Measurements from ENCODE around the gene RFX2. TPM values are rescaled to one million over a fixed set of nuclear protein-coding genes. Genes with fewer than 3 reads are reported as not detected.
"Not testable (repeated sequence)": the region's sequence is repeated elsewhere in the genome, so short reads cannot be mapped to it uniquely, and the experiment has no call there.

Gene RFX2
- total RNA-seq, 1 donor from 2014 or later: 27.9 TPM

DNA sequence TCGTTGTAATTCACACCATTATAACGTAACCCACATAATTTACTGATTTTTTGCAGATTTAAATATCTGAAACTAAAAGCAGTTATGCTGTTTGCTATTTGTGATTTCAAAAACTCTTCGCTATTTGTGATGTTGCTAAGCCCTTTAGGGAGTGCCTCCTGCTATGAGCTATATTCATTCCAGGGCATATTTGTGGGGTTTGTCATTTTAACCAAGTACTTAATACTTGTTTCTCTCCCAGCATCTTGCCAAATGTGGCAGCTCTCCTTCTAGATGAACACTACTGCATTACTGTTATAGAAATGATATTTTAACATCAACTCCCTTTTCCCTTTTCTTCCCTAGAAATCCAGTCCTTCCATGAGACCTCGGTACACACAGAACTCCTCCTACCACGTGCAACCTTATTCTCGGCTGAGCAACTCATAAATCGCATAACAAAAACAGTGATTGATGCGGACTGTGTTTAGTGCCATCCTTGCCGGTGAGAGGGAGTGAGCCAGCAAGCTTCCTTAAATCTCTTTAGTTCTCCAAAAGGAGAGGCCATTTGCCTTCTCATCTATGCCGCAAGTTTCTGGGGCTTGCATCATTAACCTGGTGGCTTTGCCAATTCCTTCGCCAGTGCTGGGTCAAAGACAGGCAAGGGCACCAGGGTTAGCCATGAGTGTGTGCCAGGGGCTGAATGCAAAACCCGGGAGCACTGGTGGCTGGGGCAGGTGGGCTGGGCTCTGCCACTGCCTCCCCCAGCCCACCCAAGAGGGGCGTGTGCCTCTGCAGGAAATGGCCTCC, 33.4 kb downstream of the RFX2 start:
- no peak for DNase-seq (ENCODE audit: low spot score)

DNA sequence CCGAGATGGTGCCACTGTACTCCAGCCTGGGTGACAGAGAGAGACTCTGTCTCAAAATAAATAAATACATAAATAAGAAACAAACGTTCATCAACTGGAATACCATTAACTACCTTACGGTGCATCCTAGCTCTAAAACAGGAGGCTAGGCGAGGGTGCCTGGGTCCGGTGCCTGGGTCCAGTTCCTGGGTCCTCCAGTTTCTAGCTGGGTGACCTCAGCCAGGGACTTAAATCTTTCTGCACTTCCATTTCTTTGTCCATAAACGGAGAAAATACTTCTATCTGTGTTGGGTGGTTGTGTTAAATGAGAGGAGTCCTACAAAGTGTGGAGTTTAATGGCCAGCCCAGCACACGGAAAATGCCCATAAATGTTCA, 34.0 kb downstream of the RFX2 start:
- no peak for DNase-seq (ENCODE audit: low spot score)

DNA sequence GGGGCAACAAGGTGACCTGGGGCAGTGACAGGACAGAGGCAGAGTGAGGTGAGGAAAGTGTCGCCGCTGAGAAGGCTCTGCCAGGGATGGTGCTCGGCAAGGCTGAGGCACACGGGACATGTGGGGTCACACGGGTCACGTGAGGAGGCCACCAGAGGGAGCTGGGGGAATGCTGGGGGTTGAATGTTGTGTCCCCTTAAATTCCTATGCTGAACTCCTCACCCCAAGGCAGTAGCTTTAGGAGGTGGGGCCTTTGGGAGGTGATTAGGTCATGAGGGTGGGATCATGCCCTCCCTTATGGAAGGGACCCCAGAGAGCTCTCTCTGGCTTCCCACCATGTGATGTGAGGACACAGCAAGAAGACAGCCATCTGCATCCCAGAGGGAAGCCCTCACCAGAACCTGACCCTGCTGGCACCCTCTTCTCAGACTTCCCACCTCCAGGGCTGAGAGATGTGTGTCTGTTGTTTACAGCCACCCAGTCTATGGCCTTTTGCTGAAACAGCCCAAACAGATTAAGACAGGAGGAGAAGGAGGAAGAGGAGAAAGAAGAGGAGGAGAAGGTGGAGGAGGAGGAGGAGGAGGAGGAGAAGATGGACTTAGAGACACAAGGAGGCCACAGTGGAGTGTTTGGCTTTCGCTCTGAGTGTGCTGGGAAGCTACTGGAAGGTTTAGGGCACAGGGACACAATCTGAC, 35.4 kb downstream of the RFX2 start:
- no peak for DNase-seq (ENCODE audit: low spot score)

DNA sequence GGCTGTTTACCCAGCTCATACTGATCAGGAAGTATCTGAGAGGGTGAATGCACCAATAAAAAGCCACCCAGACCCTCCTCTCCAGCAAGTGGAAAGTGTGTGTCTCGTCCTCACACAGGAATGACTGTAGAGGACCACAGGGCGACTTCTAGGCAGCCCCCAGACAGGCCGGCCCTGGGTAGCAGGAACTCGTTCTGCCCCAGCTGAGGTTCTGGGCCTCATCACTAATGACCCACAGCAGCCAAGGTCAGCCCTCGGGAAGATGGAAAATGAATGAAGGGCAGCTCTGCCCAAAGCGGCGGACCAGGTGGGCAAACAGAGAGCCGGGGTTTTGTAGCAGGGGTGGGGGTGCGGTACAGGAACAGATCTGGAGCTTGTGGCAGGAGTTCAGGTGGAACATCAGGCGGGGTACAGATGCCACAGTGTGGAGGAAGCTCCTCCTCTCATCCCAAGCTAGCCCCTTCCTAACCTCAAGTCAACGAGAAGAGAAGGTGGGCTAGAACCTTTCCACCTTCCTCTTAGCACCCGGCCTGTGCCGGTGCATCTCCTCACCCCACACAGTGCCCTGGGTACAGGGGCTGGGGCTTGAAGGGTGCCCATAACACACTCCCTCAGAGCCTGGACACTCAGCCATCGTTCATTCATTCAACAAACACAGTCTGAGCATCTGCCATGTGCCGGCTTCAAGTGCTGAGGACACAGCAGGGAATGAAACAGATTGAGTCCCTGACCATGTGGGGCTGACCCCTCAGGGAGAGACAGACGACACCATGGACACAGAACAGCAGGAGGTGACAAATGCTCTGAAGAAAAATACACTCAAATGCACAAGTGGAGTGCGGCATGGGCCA, 36.2 kb downstream of the RFX2 start:
- no peak for DNase-seq (ENCODE audit: low spot score)

DNA sequence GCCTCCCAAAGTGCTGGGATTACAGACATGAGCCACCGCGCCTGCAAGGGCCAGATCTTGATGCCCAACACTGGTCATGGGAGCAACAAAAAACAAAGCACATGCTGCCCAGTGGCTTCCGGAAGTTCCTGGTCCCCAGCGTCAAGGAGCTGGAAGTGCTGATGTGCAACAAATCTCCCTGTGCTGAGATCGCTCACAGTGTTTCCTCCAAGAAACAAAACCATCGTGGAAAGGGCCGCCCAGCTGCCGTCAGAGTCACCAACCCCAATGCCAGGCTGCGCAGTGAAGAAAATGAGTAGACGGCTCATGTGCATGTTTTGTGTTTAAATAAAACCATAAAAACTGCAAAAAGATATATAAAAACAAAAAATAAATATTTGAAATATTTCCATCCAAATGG, 37.1 kb downstream of the RFX2 start:
- not testable (repeated sequence) for DNase-seq (ENCODE audit: low spot score)

DNA sequence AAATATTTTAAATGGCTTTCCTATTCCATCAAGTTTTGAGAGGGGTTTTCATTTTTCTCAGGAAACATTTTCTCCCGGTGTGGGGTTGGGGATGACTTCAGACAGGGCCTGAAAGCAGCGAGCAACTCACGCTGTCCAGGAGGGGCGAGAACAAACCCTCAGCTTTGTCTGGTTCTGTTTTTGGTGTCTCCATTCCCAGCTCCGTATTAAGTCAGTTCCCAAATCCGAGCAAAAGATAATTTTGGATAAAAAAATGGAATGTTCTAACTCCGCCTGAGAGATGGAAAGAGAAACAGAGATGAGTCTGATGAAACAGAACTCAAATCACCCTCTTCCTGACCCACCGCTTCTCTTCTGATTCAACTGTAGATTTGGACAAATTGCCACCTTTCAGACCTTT, 38.4 kb downstream of the RFX2 start:
- DNase-seq (ENCODE audit: low spot score): no peak

DNA sequence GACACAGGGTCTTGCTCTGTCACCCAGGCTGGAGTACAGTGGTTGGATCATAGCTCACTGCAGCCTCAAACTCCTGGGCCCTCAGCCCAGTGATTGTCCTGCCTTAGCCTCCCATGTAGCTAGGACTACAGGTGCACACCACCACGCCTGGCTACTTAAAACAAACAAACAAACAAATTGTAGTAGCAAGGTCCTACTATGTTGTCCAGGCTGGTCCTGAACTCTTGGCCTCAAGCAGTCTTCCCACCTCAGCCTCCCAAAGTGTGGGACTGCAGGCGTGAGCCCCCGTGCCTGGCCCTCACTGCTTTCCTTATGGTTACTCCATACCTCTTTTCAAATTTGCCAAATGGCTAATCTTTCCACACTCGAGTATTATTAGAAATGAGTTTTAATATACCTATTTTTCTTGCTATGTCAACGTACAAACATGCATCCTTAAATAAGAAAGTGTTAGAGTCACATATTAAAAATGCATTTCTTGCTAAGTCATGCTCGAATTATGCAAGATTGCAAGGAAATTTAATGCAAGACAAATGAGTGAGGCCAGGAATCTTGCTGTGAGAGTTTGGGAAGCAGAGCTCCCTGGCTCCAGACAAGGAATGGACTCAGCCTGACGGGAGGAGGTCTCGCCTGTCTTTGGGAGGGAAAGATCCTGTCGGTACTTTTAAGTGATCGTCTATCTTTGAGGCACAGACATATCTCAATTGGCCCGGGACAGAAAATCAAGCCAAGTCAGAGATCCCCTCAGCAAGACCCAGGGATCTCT, 39.4 kb downstream of the RFX2 start:
- DNase-seq (ENCODE audit: low spot score): no peak

DNA sequence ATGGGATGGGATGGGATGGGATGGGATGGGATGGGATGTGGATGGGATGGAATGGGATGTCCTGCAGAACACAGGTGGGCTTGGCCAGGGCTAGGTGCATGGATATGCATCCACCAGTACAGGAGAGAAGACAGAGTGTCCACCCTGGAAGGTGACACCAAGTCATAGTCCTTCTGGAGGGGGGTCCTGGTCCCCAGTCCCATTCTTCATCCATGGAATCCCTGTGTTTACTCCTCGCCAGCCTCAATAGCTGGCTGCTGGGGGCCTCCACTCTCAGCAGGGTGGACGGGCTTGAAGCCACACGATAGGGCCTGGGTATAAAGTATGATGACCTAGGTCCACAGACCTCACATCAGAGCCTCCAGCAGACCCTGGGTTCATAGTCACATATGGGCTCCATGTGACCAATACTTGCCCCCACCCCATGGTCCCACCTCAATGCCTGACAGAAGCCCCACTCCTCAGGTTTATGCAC, 40.1 kb downstream of the RFX2 start:
- DNase-seq (ENCODE audit: low spot score): no peak

DNA sequence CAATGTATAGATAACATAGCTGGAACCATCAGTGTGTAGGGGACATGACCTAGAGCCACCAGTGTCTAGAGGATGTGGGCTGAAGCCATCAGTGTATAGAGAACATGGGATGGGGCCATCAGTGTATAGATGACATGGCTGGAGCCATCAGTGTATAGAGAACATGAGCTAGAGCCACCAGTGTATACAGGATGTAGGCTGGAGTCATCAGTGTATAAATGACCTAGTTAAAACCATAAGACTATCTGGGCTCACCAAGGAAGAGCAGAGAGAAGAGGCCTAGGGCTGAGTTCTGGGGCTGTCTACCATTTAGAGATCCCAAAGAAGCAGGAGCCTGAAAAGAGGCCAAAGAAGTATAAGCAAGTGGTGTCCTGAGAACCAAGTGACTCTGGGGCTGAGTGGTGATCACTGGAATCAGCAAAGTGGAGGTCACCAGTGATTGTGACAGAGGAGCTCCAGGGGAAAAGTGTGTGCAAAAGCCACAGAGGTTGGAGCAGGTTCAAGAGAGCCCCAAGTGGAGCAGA, 41.0 kb downstream of the RFX2 start:
- no peak for DNase-seq (ENCODE audit: low spot score)

DNA sequence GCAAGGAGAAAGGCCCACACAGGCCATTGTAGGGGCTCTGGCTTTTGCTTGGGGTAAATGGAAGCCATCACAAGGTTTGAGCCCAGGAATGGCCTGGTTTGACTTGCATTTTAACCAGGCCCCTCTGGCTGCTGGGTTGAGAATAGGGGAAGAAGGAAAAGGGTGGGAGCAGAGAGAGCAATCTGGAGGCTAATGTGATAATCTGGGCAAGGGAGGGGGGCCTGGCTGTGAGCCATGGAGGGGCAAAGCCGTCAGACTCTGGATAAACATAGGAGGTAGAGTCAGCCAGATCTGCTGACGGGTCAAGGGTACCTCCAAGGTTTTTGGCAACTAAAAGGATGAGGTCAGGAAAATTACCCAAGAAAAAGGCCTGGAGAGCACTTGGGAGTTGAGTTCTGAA, 41.6 kb downstream of the RFX2 start:
- no peak for DNase-seq (ENCODE audit: low spot score)

DNA sequence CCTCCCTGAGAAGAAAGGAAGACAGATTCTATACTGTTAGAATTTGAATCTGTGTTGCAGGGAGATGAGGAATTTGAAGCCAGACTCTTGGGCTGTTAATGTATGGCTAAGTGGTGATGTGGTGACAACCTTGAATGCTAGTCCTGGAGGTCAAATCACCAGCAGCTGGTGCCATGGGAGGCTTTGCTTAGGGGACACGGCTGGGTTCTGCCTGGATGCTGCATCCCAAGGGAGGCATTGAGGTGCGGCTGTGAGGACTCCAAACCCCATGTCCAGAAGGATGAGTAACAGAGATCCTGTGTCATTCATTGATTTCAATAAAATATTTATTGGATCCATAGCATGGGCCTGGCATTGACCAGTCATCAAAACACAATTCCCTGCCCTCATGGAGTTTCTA, 42.3 kb downstream of the RFX2 start:
- DNase-seq (ENCODE audit: low spot score): no peak

DNA sequence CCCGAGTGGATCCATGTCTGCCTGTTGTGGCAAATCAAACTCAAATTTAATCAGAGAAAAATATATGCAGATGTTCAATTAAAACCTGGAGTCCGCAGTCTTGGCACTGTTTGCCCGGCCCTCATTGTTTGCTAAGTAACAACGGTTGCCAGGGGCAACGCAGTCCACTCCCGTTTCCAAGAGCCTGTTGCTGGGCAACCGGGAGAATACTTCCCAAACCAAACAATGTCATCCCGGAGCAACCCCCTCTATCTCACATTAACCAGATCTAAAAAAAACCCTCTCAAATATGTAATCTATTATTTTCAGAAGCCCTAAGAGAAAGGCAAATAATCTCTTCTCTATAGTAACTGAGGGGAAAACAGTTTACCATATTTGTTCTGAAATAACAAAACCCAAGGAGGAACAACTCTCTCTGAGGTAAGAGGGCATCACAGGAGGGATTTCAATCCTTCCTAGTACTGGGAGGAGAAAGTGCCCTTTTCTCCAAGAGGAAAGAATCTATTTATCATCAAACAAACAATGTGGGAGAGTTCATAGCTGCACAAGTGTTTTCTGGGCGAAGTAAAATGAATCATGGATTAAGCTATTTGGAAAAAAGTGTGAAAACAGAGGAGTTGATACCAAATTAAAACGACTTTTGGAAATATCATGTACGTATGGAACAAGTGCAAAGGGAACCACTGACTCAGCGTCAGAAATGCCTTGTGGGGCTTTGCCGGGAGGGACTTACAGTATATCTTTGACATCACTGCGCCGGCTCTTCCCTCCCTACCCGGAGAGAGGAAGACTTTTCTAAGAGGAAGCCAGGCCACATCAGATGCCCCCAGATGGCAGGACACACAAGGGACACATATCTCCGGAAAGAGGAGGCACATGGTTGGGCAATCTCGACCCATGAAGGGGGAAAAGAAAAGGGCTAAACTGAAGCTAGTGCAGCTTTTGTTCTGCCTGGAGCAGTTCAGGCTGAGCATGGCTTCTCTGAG, 43.3 kb downstream of the RFX2 start:
- no peak for DNase-seq (ENCODE audit: low spot score)

DNA sequence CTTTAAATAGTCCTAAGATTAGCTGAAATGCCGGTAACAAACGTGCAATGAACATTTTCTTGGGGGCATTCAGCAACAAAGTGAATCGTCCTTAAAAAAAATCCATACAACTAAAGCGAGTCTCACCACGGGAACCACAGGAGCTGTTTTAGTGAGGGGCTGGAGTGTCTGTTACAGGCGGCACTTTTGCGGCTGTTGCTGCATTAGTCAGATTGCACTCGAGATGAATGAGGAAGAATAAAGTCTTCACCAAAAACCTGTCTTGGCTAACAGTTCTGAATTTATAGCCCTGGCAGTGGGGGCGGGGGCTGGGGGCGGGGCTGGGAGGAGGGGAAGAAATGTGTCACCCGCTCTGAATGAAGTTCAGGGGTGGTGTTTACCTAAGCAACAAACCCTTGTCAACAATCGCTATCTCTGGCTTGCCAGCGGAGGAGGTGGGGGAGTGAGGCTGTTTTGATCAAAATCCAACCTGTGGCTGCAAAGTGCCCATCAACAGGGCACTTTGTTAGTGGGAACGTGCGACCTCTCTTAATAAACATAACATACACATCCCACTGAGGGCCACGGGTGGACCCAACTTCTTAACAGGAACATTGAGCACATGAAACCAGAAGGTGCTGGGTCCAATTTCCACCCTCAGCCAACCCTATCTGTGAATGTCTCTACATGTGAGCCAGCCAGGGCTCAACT, 44.5 kb downstream of the RFX2 start:
- no peak for DNase-seq (ENCODE audit: low spot score)

DNA sequence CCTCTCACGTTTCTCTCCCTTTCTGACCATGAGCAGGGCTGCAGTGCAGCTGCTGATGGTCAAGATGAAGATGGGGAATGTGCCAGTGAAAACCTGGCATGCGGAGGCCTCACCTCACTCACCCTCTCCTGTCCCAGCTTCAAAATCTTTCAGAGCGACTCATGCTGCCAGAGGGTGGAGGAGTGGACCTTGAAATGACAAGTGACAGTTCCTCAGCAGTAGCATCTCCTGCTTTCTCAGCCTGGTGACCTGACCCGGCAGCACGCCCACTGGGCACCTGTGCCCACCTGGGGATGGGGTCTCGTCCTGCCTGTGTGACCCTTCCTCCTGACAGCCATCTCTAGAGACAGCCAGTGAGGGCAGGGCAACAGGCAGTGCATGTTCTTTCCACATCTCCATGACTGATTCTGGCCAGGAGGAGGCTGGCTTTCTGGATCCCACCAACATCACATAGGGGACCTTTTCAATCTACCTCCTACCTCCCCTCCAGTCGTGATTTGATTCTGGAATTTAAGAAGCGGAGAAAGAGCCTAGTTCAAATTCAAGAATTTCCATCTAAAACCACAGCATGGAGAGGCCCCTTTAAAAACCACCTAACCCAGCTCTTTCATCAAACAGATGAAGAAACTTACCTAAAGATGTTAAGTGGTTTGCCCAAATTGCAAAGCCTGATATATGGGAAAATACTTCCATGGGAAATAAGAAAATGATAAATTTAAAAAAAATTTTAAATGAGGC, 45.8 kb downstream of the RFX2 start:
- DNase-seq (ENCODE audit: low spot score): peak; percentile 75

DNA sequence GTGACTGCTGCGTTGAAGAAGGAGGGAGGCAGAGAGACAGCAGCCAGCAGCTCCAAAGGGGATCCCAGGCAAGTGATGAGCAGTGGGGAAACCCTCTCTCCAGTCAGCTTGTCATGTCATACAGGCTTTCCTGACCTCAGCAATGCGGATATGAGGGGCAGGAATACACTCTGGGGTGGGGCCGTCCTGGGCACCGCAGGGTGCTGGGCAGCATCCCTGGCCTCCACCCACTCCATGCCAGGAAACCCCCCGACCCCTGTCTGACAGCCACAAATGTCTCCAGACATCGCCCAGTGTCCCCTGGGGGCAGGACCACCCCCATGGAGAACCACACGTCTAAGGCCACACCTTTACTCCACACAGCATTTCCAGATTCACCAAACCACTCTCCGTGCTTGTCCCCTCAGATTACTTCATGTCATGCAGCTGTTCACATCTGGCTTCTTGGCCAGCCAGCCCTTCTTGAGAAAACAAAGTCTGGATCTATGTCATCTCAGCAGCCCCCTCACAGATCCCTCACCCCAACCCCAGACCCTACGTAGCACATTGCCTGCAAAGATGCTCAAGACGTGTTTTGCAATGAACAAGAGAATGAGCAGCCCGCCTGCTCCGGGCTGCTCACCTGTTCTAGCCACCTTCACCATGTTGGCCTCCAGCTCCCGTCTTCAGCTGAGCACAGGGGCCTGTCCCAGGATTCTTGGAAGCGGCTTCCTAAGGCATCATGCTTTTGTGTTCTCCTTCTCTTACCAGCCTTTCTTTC, 46.5 kb downstream of the RFX2 start:
- DNase-seq (ENCODE audit: low spot score): peak; percentile 81

DNA sequence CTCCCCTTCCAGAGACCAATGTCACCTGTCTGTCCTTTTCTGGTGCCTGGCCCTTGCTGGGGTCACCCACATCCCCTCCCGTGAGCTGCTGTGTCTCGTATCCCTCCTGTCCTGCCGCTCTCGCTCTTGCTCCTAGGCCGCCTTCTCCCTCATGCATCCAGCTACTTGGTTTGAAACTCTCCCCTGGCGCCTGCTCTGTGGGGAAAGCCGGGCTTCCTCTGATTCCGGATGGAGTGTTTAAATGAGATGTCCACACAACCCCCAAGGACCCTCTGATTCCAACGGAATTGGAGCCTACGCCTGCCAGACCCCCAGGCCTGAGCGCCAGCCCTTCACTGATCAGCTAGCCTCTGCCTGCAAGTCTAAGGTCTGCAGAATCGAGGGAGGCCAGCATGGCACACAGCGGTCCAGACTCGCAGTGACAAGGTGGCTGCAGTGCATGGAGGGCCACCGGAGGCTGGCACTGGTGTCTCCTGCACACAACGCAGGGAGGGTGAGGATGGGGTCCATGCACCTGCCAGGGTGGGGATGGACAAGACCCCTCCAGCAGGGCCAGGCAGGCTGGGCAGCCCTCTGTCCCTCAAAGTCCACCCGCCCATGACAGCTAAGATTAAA, 47.2 kb downstream of the RFX2 start:
- peak; percentile 77 for DNase-seq (ENCODE audit: low spot score)

DNA sequence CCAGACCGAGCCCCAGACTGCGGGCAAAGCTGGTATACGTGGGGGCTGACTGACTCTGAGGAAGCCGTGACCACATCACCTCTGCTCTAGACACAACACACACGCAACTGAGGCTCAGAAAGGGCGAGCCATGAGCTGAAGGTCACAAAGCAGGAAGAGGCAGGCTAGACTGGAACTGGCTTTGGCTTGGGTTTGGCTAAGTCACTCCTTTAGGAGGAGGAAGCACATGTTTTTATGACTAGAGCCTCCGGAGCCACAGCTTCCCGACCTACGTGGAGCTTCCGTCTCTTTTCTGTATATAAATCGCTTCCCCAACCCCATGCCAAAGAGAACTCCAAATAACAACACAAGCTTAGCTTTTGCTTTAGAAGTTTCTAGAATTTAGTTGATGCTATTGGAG, 48.0 kb downstream of the RFX2 start:
- DNase-seq (ENCODE audit: low spot score): peak; percentile 88

All from mesenteric fat pad (tissue), 1 donor.